GM19463 (cell line): Measurements from ENCODE around the gene CCL17.
"Not testable (repeated sequence)": the region's sequence is repeated elsewhere in the genome, so short reads cannot be mapped to it uniquely, and the experiment has no call there.

Experiments
- ATAC-seq: cut with Tn5 transposase; IDR thresholded peaks from one replicate; pipeline ENCODE4 v1.9.1; 2021; ENCODE audit warnings: mild to moderate bottlenecking, moderate library complexity; ENCODE audit not compliant: unreplicated experiment

CCL17 gene

DNA sequence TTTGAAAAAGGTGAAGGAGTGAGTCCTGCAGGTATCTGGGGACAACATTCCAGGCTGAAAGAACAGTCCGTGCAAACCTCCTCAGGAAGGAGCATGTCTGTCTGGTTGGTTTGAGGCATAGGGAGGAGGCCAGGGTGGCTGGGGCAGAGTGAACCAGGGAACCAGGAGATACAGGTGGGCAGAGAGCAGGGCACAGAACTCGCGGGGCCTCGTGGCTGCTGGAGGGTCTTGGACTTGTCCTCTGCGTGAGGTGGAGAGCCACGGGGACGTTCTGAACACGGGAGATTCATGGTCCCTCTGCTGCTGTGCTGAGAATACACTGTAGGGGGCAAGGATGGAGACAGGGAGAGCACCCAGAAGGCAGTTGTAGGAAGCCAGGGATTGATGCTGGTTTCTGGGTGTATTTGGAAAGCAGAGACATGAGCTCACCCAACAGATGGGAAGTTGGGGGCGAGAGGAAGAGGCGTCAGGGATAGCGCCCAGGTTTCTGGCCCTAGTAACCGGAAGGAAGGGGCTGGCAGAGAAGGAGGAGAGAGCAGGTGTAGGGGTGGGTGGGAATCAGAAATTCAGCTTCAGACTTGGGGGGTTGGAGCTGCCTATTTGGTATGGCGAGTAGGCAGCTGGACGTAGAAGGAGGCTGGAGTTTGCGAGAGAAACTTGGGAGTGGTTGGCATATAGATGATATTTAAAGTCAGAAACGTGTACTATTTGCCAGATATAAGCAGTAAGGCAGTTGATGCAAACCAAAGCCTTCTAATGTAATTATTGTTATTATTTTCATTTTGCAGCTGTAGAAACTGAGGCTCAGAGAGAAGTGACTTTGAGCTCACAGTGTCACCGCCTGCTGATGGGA lies at the start of gene CCL17:
Gene CCL17 (plus strand): TSS at position 803 of the 853 bp plus-strand sequence. CDS start 9,166 bp downstream, outside the sequence.
- ATAC-seq = no peak

DNA sequence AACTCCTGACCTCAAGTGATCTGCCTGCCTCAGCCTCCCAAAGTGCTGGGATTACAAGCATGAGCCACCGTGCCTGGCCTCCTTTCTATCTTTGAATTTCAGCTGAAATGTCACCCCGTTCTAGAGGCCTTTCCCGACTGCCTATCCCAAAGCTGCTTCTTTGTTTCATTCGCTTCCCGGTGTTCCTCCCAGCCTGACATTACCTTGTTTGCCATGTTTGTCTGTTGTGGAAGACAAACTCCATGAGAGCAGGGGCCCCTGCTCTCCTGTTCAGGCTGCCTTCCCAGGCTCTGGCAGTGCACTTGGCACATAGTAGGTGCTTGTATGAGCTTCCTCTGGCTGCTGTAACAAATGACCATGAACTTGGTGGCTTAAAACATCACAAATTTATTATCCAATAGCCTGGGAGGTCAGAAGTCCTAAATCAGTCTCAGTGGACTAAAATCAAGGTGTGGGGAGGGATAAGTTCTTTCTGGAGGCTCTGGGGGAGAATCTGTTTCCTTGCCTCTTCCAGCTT lies 48.6 kb upstream of the CCL17 start:
- no peak for ATAC-seq

GRCh38 chr16:57356547-57356946 lies 48.0 kb upstream of the CCL17 start:
- no peak for ATAC-seq

DNA sequence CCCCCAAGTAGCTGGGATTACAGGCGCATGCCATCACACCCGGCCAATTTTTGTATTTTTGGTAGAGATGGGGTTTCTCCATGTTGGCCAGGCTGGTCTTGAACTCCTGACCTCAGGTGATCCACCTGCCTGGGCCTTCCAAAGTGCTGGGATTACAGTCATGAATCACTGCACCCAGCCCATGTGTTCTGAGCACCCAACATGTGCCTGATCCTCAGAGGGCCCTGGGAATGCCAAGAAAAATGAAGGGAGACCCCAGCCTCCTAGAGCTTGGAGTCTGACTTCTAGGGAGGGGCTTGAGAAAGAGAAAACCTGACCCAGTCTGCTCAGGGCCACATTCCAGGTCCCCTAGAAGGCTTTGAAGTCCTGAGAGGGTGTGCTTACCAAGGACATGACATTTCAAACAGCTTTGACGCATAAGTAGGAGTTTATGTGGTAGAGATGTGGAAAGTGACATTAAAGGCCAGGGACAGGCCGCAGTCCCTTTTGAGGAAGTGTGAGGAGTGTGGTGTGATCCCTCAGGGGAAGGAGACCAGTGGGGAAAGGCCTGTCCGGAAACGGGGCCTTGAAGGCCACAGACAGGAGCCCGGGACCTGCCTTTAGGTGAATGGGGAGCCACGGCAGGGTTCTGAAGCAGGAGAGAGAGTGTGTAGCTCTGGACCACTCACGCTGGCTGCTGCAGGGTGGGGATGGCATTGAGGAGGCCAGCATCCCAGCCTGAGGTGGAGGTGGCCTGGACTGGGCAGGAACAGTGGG lies 47.1 kb upstream of the CCL17 start:
- ATAC-seq = peak; percentile 52

GRCh38 chr16:57358086-57358420 lies 46.5 kb upstream of the CCL17 start:
- no peak for ATAC-seq

- peak; percentile 48 for ATAC-seq
Measured at GRCh38 chr16:57358527-57359095, 46.0 kb upstream of the CCL17 start, which contains the start of gene CCL22. CCL22 (plus strand) TSS chr16:57358783; CDS start chr16:57358817, 34 bp downstream.

DNA sequence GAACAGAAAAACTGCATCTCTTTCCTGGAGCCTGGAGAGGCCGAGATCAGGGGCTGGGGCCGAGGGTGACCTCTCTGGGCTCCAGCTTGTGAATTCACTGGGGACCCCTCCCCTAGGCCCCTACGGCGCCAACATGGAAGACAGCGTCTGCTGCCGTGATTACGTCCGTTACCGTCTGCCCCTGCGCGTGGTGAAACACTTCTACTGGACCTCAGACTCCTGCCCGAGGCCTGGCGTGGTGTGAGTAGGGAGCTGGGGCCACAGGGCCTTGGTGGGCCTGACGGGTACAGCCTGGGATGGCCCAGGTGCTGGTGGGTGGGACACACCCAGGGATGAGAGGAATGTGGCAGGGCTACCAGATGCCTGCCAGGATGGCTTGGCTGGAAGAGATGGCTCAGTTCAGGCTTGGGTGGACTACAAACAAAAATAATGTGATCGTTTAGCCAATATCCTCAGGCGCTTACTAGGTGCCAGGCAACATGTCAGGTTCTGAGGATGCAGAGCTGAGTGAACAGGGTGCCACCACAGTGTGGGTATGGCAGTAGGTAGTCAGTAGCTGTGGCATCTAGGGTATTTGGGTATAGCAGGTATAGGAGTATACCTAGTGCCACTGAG lies 44.1 kb upstream of the CCL17 start:
- no peak for ATAC-seq

- ATAC-seq = no peak
Measured at GRCh38 chr16:57361404-57361803, 43.2 kb upstream of the CCL17 start.

GRCh38 chr16:57364143-57364542 lies 40.4 kb upstream of the CCL17 start:
- ATAC-seq = no peak

- no peak for ATAC-seq
Measured at GRCh38 chr16:57366544-57367040, 38.0 kb upstream of the CCL17 start.

DNA sequence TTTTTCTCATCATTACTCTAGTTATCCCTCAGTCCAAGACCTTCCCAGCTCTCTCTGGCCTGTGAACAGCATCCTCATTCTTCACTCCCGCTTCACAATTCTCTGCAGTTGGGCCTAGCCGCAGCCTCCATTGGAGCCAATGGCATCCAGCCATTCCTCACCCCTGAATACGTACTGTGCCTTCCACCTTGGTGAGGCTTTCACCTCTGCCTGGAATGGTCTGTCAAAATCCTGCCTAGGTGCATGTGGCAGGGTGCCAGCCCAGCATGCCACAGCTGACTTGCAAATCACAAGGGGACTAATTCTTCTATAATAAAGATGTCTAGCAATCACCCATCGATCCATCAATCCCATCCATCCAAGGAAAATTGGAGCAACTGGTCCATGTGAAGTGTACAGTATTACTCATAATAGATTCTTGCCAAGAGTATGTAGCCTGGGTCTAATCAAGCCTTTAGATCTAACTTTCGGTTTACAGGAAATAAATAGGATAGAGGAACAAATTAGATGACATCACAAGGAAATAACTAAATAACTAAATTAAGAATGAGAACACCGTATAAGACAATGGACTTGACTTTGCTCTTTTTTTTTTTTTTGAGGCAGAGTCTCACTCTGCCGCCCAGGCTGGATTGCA lies 37.3 kb upstream of the CCL17 start:
- ATAC-seq = no peak

DNA sequence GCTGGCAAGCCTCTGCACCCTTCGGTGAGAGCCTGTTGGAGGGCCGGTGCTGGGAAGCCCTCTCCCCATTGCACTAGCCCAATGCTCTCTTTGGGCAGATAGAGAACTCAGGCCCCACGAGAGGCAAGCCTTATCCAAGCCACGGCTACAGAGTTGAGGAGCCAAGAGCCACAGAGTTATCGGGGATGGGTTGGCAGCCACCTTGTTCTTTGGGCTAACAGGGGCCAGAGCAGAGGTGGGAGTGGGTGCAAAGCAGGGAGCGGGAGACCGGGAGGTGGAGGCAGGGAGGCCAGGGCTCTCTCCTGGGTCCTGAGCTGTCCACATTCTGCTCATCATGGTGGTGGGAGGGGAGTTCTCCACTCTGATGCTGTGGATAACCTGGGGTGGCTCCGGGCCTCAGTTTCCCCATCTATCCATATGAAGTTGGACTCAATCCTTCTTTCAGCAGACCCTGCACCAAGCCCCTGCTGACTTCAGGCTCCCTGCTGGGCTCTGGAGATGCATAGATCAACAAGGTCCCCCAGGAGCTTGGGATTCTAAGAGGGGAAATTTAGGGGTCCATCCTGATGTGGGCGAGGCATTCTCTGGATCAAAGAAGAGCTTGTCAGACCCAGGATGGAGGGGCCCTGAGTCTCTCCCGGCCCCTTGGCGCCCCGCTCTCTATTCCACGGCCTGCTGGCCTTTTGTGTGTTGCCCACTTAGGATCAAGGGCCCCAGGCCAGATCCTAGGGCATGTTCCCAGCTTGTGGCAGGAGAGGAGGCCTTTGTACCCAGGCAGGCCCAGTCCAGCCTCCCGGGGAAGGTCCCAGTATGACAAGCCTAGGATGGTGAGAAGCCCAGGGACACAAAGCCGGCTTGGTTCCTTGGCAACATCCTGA lies 32.8 kb upstream of the CCL17 start:
- ATAC-seq = no peak

DNA sequence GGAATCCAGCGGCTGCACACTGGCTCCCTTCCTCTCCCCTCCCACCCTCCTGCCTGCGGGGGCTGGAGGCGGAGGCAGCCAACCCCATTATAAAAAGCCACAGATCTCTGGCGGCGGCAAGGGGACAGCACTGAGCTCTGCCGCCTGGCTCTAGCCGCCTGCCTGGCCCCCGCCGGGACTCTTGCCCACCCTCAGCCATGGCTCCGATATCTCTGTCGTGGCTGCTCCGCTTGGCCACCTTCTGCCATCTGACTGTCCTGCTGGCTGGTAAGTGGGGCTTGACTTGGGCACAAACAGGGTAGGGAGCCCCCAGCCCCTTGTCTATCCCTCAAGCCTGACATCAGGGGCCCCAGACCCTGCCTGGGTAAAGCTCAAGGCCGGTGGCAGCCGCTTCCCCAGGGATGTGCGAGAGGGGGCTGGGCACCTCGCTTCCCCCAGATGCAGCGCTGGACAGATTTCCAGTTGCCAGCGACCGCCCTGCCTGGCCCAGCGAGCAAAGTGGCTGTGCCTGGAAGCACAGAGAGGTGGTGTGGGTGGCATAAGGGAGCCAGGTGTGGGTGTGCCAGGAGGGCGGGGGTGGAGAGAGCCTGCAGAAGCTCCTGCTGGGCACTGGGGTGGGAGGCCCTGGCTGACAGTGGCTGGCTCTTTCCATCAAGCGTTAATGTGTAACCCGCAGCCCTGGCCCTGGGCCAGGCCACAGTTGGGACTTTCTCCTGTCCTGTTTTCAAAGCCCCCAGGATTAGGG lies 32.0 kb upstream of the CCL17 start, which contains the start of gene CX3CL1:
Gene CX3CL1 (plus strand): TSS at position 119 of the 745 bp plus-strand sequence. CDS start 79 bp downstream, at position 198.
- ATAC-seq = no peak

DNA sequence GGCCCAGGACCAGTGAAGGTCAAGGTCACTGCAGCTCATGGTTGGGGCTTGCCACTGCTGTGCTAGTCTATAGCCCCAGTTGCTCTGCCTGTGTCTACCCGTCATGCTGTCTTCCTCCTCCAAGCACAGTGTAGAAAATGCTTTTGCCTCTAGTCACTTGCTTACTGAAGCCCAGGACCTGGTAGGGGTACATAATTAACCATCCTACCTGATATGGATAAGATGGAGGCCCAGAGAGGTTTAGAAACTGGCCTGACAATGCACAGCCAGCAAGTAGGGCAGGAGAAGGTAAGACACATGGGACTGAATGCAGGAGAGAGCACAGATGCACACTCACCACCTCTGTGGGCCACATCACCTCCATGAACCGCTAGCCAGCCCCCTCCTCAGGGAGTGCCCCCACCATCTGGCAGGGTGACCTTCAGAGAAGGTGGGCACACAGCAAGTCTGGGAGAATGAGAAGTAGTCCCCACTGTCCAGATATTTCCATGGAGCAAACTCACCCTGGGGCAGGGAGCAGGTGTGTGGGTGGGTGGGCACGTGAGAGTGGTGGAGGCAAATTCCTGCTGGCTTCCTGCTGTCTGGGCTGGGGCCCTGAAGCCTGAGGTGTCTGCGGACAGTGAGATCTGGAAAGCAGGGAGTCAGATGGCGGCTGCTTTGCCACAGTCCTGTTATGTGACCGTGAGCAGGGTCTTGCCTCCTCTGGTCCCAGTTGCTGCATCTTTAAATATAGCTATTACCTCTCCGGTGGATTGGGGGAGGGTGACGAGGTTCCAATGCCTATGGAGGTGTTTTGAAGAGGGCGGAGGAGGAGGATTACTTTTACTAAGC lies 31.2 kb upstream of the CCL17 start:
- ATAC-seq = no peak

DNA sequence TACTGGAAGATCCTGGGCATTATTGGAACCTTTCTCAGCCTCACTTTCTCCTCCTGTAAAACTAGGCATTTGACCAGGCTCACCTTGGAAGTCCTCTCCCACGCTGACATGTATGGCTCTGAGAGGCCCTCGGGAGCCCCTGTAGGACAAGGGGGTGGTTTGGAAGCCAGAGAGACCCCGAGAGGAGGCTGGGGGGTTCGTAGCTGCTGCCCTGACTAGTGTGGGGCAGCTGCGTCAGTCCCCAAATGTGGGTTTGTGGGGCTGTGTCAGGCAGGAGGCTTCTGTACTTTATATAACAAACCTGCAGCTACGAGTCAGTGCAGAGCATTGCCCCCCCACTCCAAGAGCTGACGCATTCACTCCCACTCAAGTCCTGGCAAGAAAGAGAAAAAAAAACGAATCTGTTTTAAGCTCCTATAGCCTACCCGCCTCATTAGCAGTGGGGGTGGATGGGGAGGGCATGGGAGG lies 30.5 kb upstream of the CCL17 start:
- no peak for ATAC-seq

- ATAC-seq = not testable (repeated sequence)
Measured at GRCh38 chr16:57374925-57375465, 29.6 kb upstream of the CCL17 start.

DNA sequence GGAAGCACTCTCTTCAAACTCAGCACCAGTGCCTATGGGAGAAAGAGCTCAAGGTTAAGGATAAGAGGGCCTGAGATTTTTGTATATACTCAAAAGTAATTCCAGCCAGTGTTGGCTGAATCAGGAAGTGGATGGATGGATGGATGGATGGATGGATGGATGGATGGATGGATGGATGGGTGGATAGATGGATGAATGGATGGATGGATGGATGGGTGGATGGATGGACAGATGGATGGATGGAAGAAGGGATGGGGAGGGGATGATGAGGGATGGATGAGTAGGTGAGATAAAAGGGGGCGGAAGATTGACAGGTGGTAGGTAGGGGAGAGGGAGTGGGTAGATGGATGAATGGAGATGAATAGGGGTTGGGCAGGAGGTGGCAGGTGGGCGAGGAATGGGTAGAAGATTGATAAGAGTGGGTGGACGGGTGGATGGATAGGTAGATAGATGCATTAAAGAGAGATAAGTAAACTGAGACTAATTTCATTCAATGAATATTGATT lies 28.2 kb upstream of the CCL17 start:
- ATAC-seq = no peak
